H1 (cell line): ENCODE data around the gene ARID2. TPM values are rescaled to one million over a fixed set of nuclear protein-coding genes. Genes with fewer than 3 reads are reported as not detected.

Experiments
- CTCF ChIA-PET: fragments of 300-600 bp; sonication (Branson Sonifier 250); formaldehyde crosslinking; loops from one replicate; lab custom pipeline; 2021; ENCODE audit not compliant: partially characterized antibody; lab: Charles Lee
- POLR2A ChIA-PET: fragments of 300-600 bp; sonication (Branson Sonifier 250); formaldehyde crosslinking; loops from one replicate; lab custom pipeline; 2021; ENCODE audit warnings: inconsistent platforms; ENCODE audit not compliant: partially characterized antibody; lab: Charles Lee
- DNase-seq, 2 experiments: peaks; one replicate each; pipeline versions ENCODE4 v3.0.0 to v3.0.0-alpha.2; 2010 to 2022; ENCODE audit warnings: low spot score in 2 of 2, low read depth in 1 of 2, mixed read lengths in 1 of 2
- FAIRE-seq: peaks from 2 replicates; lab custom pipeline; 2011; peaks lifted over from hg19 to GRCh38; lab: Jason Lieb, UNC
- H2AFZ ChIP-seq: 2 replicates; pipeline ENCODE4 v1.8.1; 2012; ENCODE audit warnings: low read length, inconsistent platforms
- H2AK5ac ChIP-seq: 2 replicates; pipeline ENCODE4 v1.6.1; 2013; ENCODE audit warnings: low read depth, low read length
- H2BK120ac ChIP-seq: replicated peaks from 2 replicates; pipeline ENCODE3; 2013; ENCODE audit warnings: low read depth, low read length, inconsistent platforms
- H2BK12ac ChIP-seq: 2 replicates; pipeline ENCODE4 v1.6.1; 2013; ENCODE audit warnings: low read depth, low read length
- H2BK15ac ChIP-seq: 2 replicates; pipeline ENCODE4 v1.6.1; 2013; ENCODE audit warnings: low read length
- H2BK20ac ChIP-seq: 2 replicates; pipeline ENCODE4 v1.6.1; 2013; ENCODE audit warnings: low read length
- H2BK5ac ChIP-seq: 2 replicates; pipeline ENCODE4 v1.6.1; 2013; ENCODE audit warnings: low read depth, low read length
- H3K14ac ChIP-seq: 2 replicates; pipeline ENCODE4 v1.6.1; 2013; ENCODE audit warnings: inconsistent platforms; ENCODE audit not compliant: insufficient read length
- H3K18ac ChIP-seq: 2 replicates; pipeline ENCODE4 v1.6.1; 2013; ENCODE audit warnings: low read length; ENCODE audit errors: extremely low read depth
- H3K23ac ChIP-seq: 2 replicates; pipeline ENCODE4 v1.6.1; 2013; ENCODE audit warnings: inconsistent platforms; ENCODE audit not compliant: insufficient read length
- H3K23me2 ChIP-seq: 2 replicates; pipeline ENCODE4 v1.6.1; 2013; ENCODE audit warnings: low read depth, low read length
- H3K27ac ChIP-seq: 2 replicates; pipeline ENCODE4 v1.6.1; 2011; ENCODE audit warnings: low read depth, low read length, inconsistent platforms
- H3K27me3 ChIP-seq, 4 experiments: replicated peaks in 1 of 4; 1 replicate in 1 of 4; 2 replicates in 3 of 4; pipeline versions ENCODE4 v1.6.1 to v1.8.1; 2011 to 2013; ENCODE audit warnings: low read length in 3 of 4, mild to moderate bottlenecking in 3 of 4, inconsistent platforms in 2 of 4, mixed read lengths in 2 of 4, moderate library complexity in 1 of 4; ENCODE audit not compliant: control insufficient read depth in 3 of 4, insufficient read depth in 3 of 4; ENCODE audit errors: extremely low read depth in 1 of 4
- H3K36me3 ChIP-seq, 4 experiments: 2 replicates each; pipeline versions ENCODE4 v1.6.1 to v1.8.1; 2011 to 2013; ENCODE audit warnings: mild to moderate bottlenecking in 4 of 4, low read length in 3 of 4, moderate library complexity in 2 of 4, control low read depth in 1 of 4, inconsistent platforms in 1 of 4; ENCODE audit not compliant: insufficient read depth in 4 of 4, control insufficient read depth in 2 of 4
- H3K4ac ChIP-seq: replicated peaks from 2 replicates; pipeline ENCODE3; 2013; ENCODE audit warnings: low read length, low read depth, mixed read lengths, inconsistent platforms; ENCODE audit not compliant: insufficient read length
- H3K4me1 ChIP-seq, 4 experiments: replicated peaks in 1 of 4; 1 replicate in 1 of 4; 2 replicates in 3 of 4; pipeline versions ENCODE4 v1.6.1 to v1.8.1; 2011 to 2013; ENCODE audit warnings: low read length in 3 of 4, inconsistent platforms in 2 of 4, mixed read lengths in 1 of 4; ENCODE audit not compliant: insufficient read depth in 4 of 4, control insufficient read depth in 3 of 4
- H3K4me2 ChIP-seq, 2 experiments: 2 replicates each; pipeline versions ENCODE4 v1.6.1 to v1.8.1; 2011 to 2013; ENCODE audit warnings: low read depth in 2 of 2, low read length in 2 of 2, control low read depth in 1 of 2, inconsistent platforms in 1 of 2, mild to moderate bottlenecking in 1 of 2; ENCODE audit not compliant: insufficient read depth in 1 of 2
- H3K4me3 ChIP-seq, 4 experiments: fragments of 200-600, 300-600 bp in 1 of 4; sonication (generic), shearing (Covaris generic), sonication (Bioruptor Twin) in 1 of 4; 2 replicates each; pipeline versions ENCODE4 v1.5.1 to v1.8.1; 2011 to 2016; ENCODE audit warnings: low read length in 4 of 4, low read depth in 3 of 4, control low read depth in 2 of 4, inconsistent platforms in 2 of 4, mild to moderate bottlenecking in 2 of 4, mixed read lengths in 1 of 4, moderate library complexity in 1 of 4; ENCODE audit not compliant: insufficient read depth in 2 of 4; ENCODE audit errors: extremely low read depth in 1 of 4
- H3K56ac ChIP-seq: replicated peaks from 2 replicates; pipeline ENCODE3; 2013; ENCODE audit warnings: low read depth, mild to moderate bottlenecking, mixed read lengths, low read length, inconsistent platforms; ENCODE audit not compliant: insufficient read length
- H3K79me1 ChIP-seq: 2 replicates; pipeline ENCODE4 v1.6.1; 2013; ENCODE audit warnings: low read depth, low read length, control low read depth
- H3K79me2 ChIP-seq, 2 experiments: 2 replicates each; pipeline versions ENCODE4 v1.6.1 to v1.8.1; 2012 to 2013; ENCODE audit warnings: low read length in 2 of 2, mild to moderate bottlenecking in 2 of 2, inconsistent platforms in 1 of 2; ENCODE audit not compliant: insufficient read depth in 2 of 2, control insufficient read depth in 1 of 2
- H3K9ac ChIP-seq, 4 experiments: replicated peaks in 1 of 4; 1 replicate in 1 of 4; 2 replicates in 3 of 4; pipeline versions ENCODE4 v1.6.1 to v1.8.1; 2011 to 2013; ENCODE audit warnings: low read depth in 3 of 4, low read length in 3 of 4, control low read depth in 2 of 4, mild to moderate bottlenecking in 2 of 4, moderate library complexity in 2 of 4, inconsistent platforms in 1 of 4; ENCODE audit errors: extremely low read depth in 1 of 4
- H3K9me3 ChIP-seq, 2 experiments: 2 replicates each; pipeline versions ENCODE4 v1.6.1 to v1.8.1; 2012 to 2013; ENCODE audit warnings: mild to moderate bottlenecking in 2 of 2, moderate library complexity in 2 of 2, control low read depth in 1 of 2, inconsistent platforms in 1 of 2, low read depth in 1 of 2, low read length in 1 of 2, mixed read lengths in 1 of 2; ENCODE audit not compliant: insufficient read depth in 2 of 2
- H4K20me1 ChIP-seq, 2 experiments: replicated peaks in 1 of 2; 2 replicates each; pipeline versions ENCODE3 to v1.8.1; 2011 to 2013; ENCODE audit warnings: inconsistent platforms in 2 of 2, low read length in 2 of 2, mild to moderate bottlenecking in 1 of 2; ENCODE audit not compliant: insufficient read depth in 2 of 2, control insufficient read depth in 1 of 2
- H4K5ac ChIP-seq: 2 replicates; pipeline ENCODE4 v1.6.1; 2013; ENCODE audit warnings: low read length, low read depth, mixed read lengths, inconsistent platforms; ENCODE audit not compliant: insufficient read length
- H4K8ac ChIP-seq: 2 replicates; pipeline ENCODE4 v1.8.0; 2013; ENCODE audit warnings: mild to moderate bottlenecking, moderate library complexity, low read length, inconsistent platforms; ENCODE audit not compliant: insufficient read depth; ENCODE audit errors: extremely low read depth
- H4K91ac ChIP-seq: replicated peaks from 2 replicates; pipeline ENCODE3; 2013; ENCODE audit warnings: low read length, mixed read lengths, inconsistent platforms; ENCODE audit not compliant: insufficient read length
- ATF2 ChIP-seq: IDR thresholded peaks from 2 replicates; pipeline ENCODE4 v1.6.1; 2012; ENCODE audit warnings: low read length, inconsistent platforms
- POLR2A ChIP-seq, 2 experiments: IDR thresholded peaks; 1 replicate in 1 of 2; 2 replicates in 1 of 2; pipeline ENCODE4 v1.6.1; 2011; ENCODE audit warnings: low read depth in 2 of 2, low read length in 2 of 2, mild to moderate bottlenecking in 2 of 2; ENCODE audit errors: control extremely low read depth in 1 of 2
- TAF1 ChIP-seq: IDR thresholded peaks from 2 replicates; pipeline ENCODE4 v1.6.1; 2011; ENCODE audit warnings: mild to moderate bottlenecking, low read depth, low read length
- WGBS, 2 experiments: shearing (Covaris generic) in 1 of 2; methylation state at CpG; one replicate each; pipeline versions ENCODE4 v1.1.6 to v1.1.7; 2013 to 2015; ENCODE audit warnings: low lambda C conversion rate in 2 of 2, mixed read lengths in 2 of 2, inconsistent platforms in 1 of 2, low coverage in 1 of 2, missing lambda C conversion rate in 1 of 2; ENCODE audit not compliant: insufficient replicate concordance in 2 of 2, insufficient coverage in 1 of 2, insufficient read length in 1 of 2; ENCODE audit errors: extremely low coverage in 1 of 2, missing lambda C conversion rate in 1 of 2; 5-methylcytosine and 5-hydroxymethylcytosine counted together
- polyA plus RNA-seq, 7 experiments: library from polyadenylated mRNA; depleted of rRNA in 3 of 7; stranded (reverse) in 5 of 7; unstranded in 2 of 7; fragments of >200 nt in 5 of 7; fragments of 200-250 nt in 2 of 7; gene quantifications; 1 replicate in 5 of 7; 2 replicates in 1 of 7; 4 replicates in 1 of 7; pipeline versions ENCODE4 v1.2.1 to v1.2.3, GENCODE V29; 2011 to 2013; ENCODE audit warnings: missing spikeins in 2 of 7, mixed read lengths in 2 of 7
- total RNA-seq: library from RNA; stranded (reverse); fragmentation: NEBNext Ultra II Directional; extraction: Animal tissue kit (Norgen Biotek cat#: 25700); gene quantifications from 2 replicates; pipeline ENCODE4 v1.2.1, GENCODE V29; 2021

The ARID2 gene
- total and polyA plus RNA-seq, 2 of the 8 experiments (the other 6 are each of a cell fraction or from before 2014, with no cell fraction given) = 32.0 to 45.2 TPM

GRCh38 chr12:45895961-45896360 is 166.5 kb downstream of the ARID2 start:
- Histone ChIP-seq H3K27me3 (no peaks in the 10 kb centered on the region), H3K9me3 (no peaks in the 10 kb centered on the region), H3K23ac (no peak overlapping the region), H4K5ac (no peak overlapping the region), H3K9ac (no peak overlapping the region), H4K8ac (no peak overlapping the region; the same call in 1 of the 2 replicates), H3K79me1 (no peaks in the 10 kb centered on the region), H3K14ac (no peak overlapping the region), H3K4me2 (no peak overlapping the region), H2BK15ac (no peak overlapping the region), H4K91ac (no peak overlapping the region), H2AFZ (no peak overlapping the region), H3K79me2 (no peaks in the 10 kb centered on the region), H3K27ac (no peak overlapping the region), H3K4me1 (no peaks in the 10 kb centered on the region), H2BK20ac (no peak overlapping the region), H2BK120ac (no peak overlapping the region), H3K4ac (no peak overlapping the region), H3K56ac (no peak overlapping the region), H3K23me2 (no peaks in the 10 kb centered on the region), H2AK5ac (peak overlapping the region; percentile 24; the same call in 1 of the 2 replicates), H2BK5ac (no peak overlapping the region), H4K20me1 (no peaks in the 10 kb centered on the region), H3K18ac (no peak overlapping the region; the same call in 1 of the 2 replicates), H2BK12ac (no peak overlapping the region), H3K36me3 (peaks cover 5 to 52% (median 22%) of the 10 kb centered on the region in 4 experiments; a peak in 7 of 8 replicates), H3K4me3 (no peak overlapping the region)
- CTCF ChIA-PET = interaction anchor here (1.9 kb wide), 1 partner anchor 10 kb away, joined by 6 read pairs; no protein-coding TSS in a partner anchor
- TF ChIP-seq POLR2A (IDR thresholded peaks at IDR 0.05; ENCODE audit: control extremely low read depth in 1 of 2, low read depth in 2 of 2, low read length in 2 of 2) (peak in 1 of 2 experiments; percentile 27; a peak in 1 of 3 replicates), ATF2 (no peak), TAF1 (no peak)
- POLR2A ChIA-PET = no interaction called here
- FAIRE-seq = no peak
- no peak for DNase-seq
- WGBS, 2 experiments = 87% methylated on average over 4 of the region's 4 CpGs; no CpG with 5 or more reads in 1 of the 2 experiments
